ENCODE data around the gene AMOTL1.
"Not testable (repeated sequence)": the region's sequence is repeated elsewhere in the genome, so short reads cannot be mapped to it uniquely, and the experiment has no call there.

The AMOTL1 gene

DNA sequence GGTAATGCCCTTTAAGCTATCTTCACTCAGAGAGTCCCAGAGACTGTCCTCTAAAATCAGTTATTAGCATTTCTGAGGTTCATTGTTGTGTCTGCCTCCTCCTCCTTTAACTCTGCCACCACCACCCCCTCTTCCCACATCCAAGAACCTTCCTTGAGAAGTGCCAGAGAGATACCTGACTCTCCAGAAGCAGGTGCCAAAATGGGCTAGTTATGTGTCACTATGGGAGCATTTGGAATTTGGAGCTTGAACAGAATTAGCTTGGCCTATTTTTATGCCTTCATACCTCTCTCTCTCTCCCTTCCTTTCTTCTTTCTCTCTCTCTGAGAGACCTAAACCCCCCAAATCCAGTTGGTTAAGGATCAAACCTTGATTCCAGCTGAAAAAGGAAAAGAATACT, 75.9 kb downstream of the AMOTL1 start:
- peaks cover 5 to 23% (median 9%) of the 10 kb centered on the region in 4 experiments for H3K36me3 ChIP-seq (ENCODE audit: control insufficient read depth in 4 of 4, insufficient read depth in 4 of 4, low read length in 3 of 4)
- ChIA-PET POLR2A (no interaction called here), CTCF (interaction anchor here (0.7 to 3.2 kb wide), 2 partner anchors 11 to 13 kb away, joined by 3 to 11 read pairs; no protein-coding TSS in a partner anchor)
- no peak overlapping the region for H3K27ac ChIP-seq (ENCODE audit: insufficient read depth in 1 of 2, low read depth in 1 of 2, low read length in 2 of 2, poor library complexity in 1 of 2, severe bottlenecking in 2 of 2)
- no peaks in the 10 kb centered on the region for H3K4me1 ChIP-seq (ENCODE audit: control extremely low read depth in 1 of 4, control insufficient read depth in 4 of 4, insufficient read depth in 4 of 4, low read length in 3 of 4)
- DNase-seq: no peak
- H3K9me3 ChIP-seq (ENCODE audit: control extremely low read depth in 1 of 5, control insufficient read depth in 4 of 5, insufficient read depth in 2 of 5, low read depth in 1 of 5, low read length in 4 of 5): no peaks in the 10 kb centered on the region
- H3K27me3 ChIP-seq (replicated peaks in 2 of 5; ENCODE audit: control insufficient read depth in 4 of 5, insufficient read depth in 5 of 5, low read length in 4 of 5): no peaks in the 10 kb centered on the region
- no peak overlapping the region for H3K4me3 ChIP-seq (ENCODE audit: control insufficient read depth in 1 of 7, extremely low read depth in 1 of 7, insufficient read depth in 4 of 7, low read depth in 2 of 7, low read length in 6 of 7)

DNA sequence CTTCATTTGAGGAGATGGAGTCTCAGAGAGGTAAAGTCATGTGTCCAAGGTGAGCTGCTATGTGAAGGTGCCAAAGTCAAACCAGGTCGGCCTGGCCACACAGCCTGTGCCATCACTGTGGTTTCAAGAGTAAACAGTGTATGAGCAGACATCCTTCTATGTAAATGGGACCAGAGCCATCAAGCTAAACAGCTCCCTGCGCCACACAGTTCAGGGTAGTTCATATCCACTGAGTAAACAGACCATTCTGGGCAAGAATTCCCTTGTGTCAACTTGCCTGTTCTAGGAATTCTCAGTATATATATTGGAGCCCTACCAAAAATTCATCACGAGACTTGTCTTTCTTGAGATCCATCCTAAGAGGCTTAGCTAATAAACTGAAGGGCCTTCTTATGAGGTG, 77.5 kb downstream of the AMOTL1 start:
- 95% methylated on average over 3 of the region's 3 CpGs for WGBS (ENCODE audit: insufficient coverage)
- H3K4me3 ChIP-seq (ENCODE audit: control insufficient read depth in 1 of 7, extremely low read depth in 1 of 7, insufficient read depth in 4 of 7, low read depth in 2 of 7, low read length in 6 of 7): no peak overlapping the region
- no peak overlapping the region for H3K27ac ChIP-seq (ENCODE audit: insufficient read depth in 1 of 2, low read depth in 1 of 2, low read length in 2 of 2, poor library complexity in 1 of 2, severe bottlenecking in 2 of 2)
- H3K9me3 ChIP-seq (ENCODE audit: control extremely low read depth in 1 of 5, control insufficient read depth in 4 of 5, insufficient read depth in 2 of 5, low read depth in 1 of 5, low read length in 4 of 5): no peaks in the 10 kb centered on the region
- peaks cover 7 to 26% (median 9%) of the 10 kb centered on the region in 4 experiments for H3K36me3 ChIP-seq (ENCODE audit: control insufficient read depth in 4 of 4, insufficient read depth in 4 of 4, low read length in 3 of 4)
- POLR2A ChIA-PET: no interaction called here
- H3K4me1 ChIP-seq (ENCODE audit: control extremely low read depth in 1 of 4, control insufficient read depth in 4 of 4, insufficient read depth in 4 of 4, low read length in 3 of 4): no peaks in the 10 kb centered on the region
- no peak for DNase-seq
- CTCF ChIA-PET: interaction anchor here (1.0 to 3.2 kb wide), 3 partner anchors 9 to 27 kb away, joined by 3 to 11 read pairs (median 3); no protein-coding TSS in a partner anchor
- no peaks in the 10 kb centered on the region for H3K27me3 ChIP-seq (replicated peaks in 2 of 5; ENCODE audit: control insufficient read depth in 4 of 5, insufficient read depth in 5 of 5, low read length in 4 of 5)

- Histone ChIP-seq H3K27ac (ENCODE audit: insufficient read depth in 1 of 2, low read depth in 1 of 2, low read length in 2 of 2, poor library complexity in 1 of 2, severe bottlenecking in 2 of 2) (no peak overlapping the region), H3K4me3 (ENCODE audit: control insufficient read depth in 1 of 7, extremely low read depth in 1 of 7, insufficient read depth in 4 of 7, low read depth in 2 of 7, low read length in 6 of 7) (no peak overlapping the region), H3K27me3 (replicated peaks in 2 of 5; ENCODE audit: control insufficient read depth in 4 of 5, insufficient read depth in 5 of 5, low read length in 4 of 5) (no peaks in the 10 kb centered on the region), H3K4me1 (ENCODE audit: control extremely low read depth in 1 of 4, control insufficient read depth in 4 of 4, insufficient read depth in 4 of 4, low read length in 3 of 4) (no peaks in the 10 kb centered on the region), H3K9me3 (ENCODE audit: control extremely low read depth in 1 of 5, control insufficient read depth in 4 of 5, insufficient read depth in 2 of 5, low read depth in 1 of 5, low read length in 4 of 5) (no peaks in the 10 kb centered on the region), H3K36me3 (ENCODE audit: control insufficient read depth in 4 of 4, insufficient read depth in 4 of 4, low read length in 3 of 4) (peaks cover 13 to 42% (median 29%) of the 10 kb centered on the region in 4 experiments)
- WGBS (ENCODE audit: insufficient coverage): 100% methylated on average over 5 of the region's 9 CpGs
- DNase-seq: no peak
- CTCF ChIA-PET: no interaction called here
- POLR2A ChIA-PET: no interaction called here
Observed at GRCh38 chr11:94849839-94850238, 81.7 kb downstream of the AMOTL1 start.

DNA sequence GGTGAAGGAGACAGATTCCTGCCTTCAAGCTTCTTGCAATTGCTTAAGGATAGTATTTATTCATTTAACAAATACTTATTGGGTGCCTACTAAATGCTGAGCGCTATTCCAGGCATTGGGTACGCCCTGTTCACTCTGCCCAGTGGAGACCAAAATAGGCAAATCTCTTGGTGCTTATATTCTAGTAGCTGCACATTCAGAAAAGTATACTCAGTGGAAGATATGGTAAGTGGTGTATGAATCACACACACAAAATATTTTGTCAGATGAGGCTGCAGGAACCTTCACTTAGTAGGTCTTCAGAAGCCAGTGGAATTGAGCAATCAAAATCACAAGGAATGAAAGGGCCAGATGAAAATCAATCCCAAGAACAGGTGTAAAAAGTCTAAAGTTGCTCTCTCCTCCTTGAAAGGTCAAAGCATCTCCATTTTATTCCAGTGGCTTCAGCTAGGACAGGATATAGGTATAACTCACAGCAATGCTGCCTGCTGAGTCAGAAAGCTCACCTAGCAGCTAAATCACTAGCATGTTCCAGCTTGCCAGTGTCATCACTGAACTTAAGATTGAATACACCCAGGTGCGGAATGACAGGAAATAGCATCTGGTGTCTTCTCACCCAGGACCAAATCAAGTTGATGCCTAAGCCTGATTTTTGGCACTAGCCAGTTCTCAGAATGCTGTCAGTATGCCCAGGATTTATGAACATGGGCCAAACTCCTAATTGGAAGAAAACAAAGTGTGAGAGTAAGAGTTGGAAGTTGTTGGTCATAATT, 83.9 kb downstream of the AMOTL1 start:
- ChIA-PET CTCF (interaction anchor here (1.1 kb wide), 1 partner anchor 25 kb away, joined by 4 read pairs; no protein-coding TSS in a partner anchor), POLR2A (no interaction called here)
- 100% methylated on average over 2 of the region's 3 CpGs for WGBS (ENCODE audit: insufficient coverage)
- DNase-seq: no peak
- H3K27me3 ChIP-seq (replicated peaks in 2 of 5; ENCODE audit: control insufficient read depth in 4 of 5, insufficient read depth in 5 of 5, low read length in 4 of 5): no peaks in the 10 kb centered on the region
- no peak overlapping the region for H3K4me3 ChIP-seq (ENCODE audit: control insufficient read depth in 1 of 7, extremely low read depth in 1 of 7, insufficient read depth in 4 of 7, low read depth in 2 of 7, low read length in 6 of 7)
- H3K9me3 ChIP-seq (ENCODE audit: control extremely low read depth in 1 of 5, control insufficient read depth in 4 of 5, insufficient read depth in 2 of 5, low read depth in 1 of 5, low read length in 4 of 5): no peaks in the 10 kb centered on the region
- H3K27ac ChIP-seq (ENCODE audit: insufficient read depth in 1 of 2, low read depth in 1 of 2, low read length in 2 of 2, poor library complexity in 1 of 2, severe bottlenecking in 2 of 2): no peak overlapping the region
- no peaks in the 10 kb centered on the region for H3K4me1 ChIP-seq (ENCODE audit: control extremely low read depth in 1 of 4, control insufficient read depth in 4 of 4, insufficient read depth in 4 of 4, low read length in 3 of 4)
- H3K36me3 ChIP-seq (ENCODE audit: control insufficient read depth in 4 of 4, insufficient read depth in 4 of 4, low read length in 3 of 4): peaks cover 9 to 56% (median 39%) of the 10 kb centered on the region in 4 experiments

GRCh38 chr11:94853288-94853687, 85.1 kb downstream of the AMOTL1 start:
- POLR2A ChIA-PET; H3K9me3 ChIP-seq (ENCODE audit: control extremely low read depth in 1 of 5, control insufficient read depth in 4 of 5, insufficient read depth in 2 of 5, low read depth in 1 of 5, low read length in 4 of 5); H3K4me3 ChIP-seq (ENCODE audit: control insufficient read depth in 1 of 7, extremely low read depth in 1 of 7, insufficient read depth in 4 of 7, low read depth in 2 of 7, low read length in 6 of 7); DNase-seq; H3K4me1 ChIP-seq (ENCODE audit: control extremely low read depth in 1 of 4, control insufficient read depth in 4 of 4, insufficient read depth in 4 of 4, low read length in 3 of 4); H3K27ac ChIP-seq (ENCODE audit: insufficient read depth in 1 of 2, low read depth in 1 of 2, low read length in 2 of 2, poor library complexity in 1 of 2, severe bottlenecking in 2 of 2); H3K27me3 ChIP-seq (replicated peaks in 2 of 5; ENCODE audit: control insufficient read depth in 4 of 5, insufficient read depth in 5 of 5, low read length in 4 of 5): not testable (repeated sequence)
- WGBS (ENCODE audit: insufficient coverage): no CpG with 5 or more reads among the region's 4 CpGs
- CTCF ChIA-PET: interaction anchor here (0.7 to 2.7 kb wide), 4 partner anchors 8 to 230 kb away, joined by 3 to 11 read pairs (median 7); no protein-coding TSS in a partner anchor
- H3K36me3 ChIP-seq (ENCODE audit: control insufficient read depth in 4 of 4, insufficient read depth in 4 of 4, low read length in 3 of 4): peaks cover 9 to 67% (median 38%) of the 10 kb centered on the region in 4 experiments

- H3K4me3 ChIP-seq (ENCODE audit: control insufficient read depth in 1 of 7, extremely low read depth in 1 of 7, insufficient read depth in 4 of 7, low read depth in 2 of 7, low read length in 6 of 7): no peak overlapping the region
- no peak overlapping the region for H3K27ac ChIP-seq (ENCODE audit: insufficient read depth in 1 of 2, low read depth in 1 of 2, low read length in 2 of 2, poor library complexity in 1 of 2, severe bottlenecking in 2 of 2)
- H3K27me3 ChIP-seq (replicated peaks in 2 of 5; ENCODE audit: control insufficient read depth in 4 of 5, insufficient read depth in 5 of 5, low read length in 4 of 5): no peaks in the 10 kb centered on the region
- DNase-seq: no peak
- ChIA-PET CTCF (interaction anchor here (1.3 to 2.7 kb wide), 4 partner anchors 9 to 231 kb away, joined by 6 to 11 read pairs (median 8); no protein-coding TSS in a partner anchor), POLR2A (no interaction called here)
- H3K36me3 ChIP-seq (ENCODE audit: control insufficient read depth in 4 of 4, insufficient read depth in 4 of 4, low read length in 3 of 4): peaks cover 10 to 70% (median 38%) of the 10 kb centered on the region in 4 experiments
- H3K4me1 ChIP-seq (ENCODE audit: control extremely low read depth in 1 of 4, control insufficient read depth in 4 of 4, insufficient read depth in 4 of 4, low read length in 3 of 4): no peaks in the 10 kb centered on the region
- WGBS (ENCODE audit: insufficient coverage): 98% methylated on average over 5 of the region's 5 CpGs
- H3K9me3 ChIP-seq (ENCODE audit: control extremely low read depth in 1 of 5, control insufficient read depth in 4 of 5, insufficient read depth in 2 of 5, low read depth in 1 of 5, low read length in 4 of 5): no peaks in the 10 kb centered on the region
Observed at GRCh38 chr11:94853836-94854235, 85.7 kb downstream of the AMOTL1 start.
